ENCODE data around the gene UGT1A3.

DNA sequence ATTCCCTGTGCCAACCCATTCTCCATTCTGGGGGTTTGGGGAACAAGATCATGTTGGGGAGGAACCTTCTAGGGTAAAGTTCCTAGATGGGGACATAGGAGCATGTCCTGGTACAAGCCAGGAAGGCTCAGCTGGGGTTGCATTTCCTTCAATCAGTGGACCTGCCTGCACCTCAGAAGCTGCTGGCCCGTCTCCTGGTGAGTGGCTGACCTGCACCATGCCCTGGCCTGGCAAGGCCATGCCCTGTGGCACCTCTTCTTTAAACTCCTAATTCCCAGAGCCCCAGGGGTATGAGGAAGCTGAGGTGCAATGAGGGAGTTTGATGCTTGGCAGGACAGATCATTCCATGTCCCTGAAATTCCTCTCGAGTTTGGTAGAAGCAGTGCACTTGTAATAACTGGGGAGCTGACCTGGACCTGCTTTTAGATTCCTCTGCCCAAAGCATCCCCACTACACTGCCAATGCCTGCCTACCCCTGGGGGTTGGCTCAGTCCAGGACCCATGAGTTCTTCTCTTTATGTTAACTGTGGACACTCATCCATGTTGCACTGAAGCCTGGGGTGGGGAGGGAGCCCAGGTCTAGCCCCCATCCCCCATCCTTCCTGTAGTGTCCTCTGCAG lies 74.6 kb downstream of the UGT1A3 start:
- TF ChIP-seq EZH2phosphoT487 (IDR thresholded peaks at IDR 0.05; ENCODE audit: borderline replicate concordance) = no peak
- TF ChIP-seq, protein P1, sequence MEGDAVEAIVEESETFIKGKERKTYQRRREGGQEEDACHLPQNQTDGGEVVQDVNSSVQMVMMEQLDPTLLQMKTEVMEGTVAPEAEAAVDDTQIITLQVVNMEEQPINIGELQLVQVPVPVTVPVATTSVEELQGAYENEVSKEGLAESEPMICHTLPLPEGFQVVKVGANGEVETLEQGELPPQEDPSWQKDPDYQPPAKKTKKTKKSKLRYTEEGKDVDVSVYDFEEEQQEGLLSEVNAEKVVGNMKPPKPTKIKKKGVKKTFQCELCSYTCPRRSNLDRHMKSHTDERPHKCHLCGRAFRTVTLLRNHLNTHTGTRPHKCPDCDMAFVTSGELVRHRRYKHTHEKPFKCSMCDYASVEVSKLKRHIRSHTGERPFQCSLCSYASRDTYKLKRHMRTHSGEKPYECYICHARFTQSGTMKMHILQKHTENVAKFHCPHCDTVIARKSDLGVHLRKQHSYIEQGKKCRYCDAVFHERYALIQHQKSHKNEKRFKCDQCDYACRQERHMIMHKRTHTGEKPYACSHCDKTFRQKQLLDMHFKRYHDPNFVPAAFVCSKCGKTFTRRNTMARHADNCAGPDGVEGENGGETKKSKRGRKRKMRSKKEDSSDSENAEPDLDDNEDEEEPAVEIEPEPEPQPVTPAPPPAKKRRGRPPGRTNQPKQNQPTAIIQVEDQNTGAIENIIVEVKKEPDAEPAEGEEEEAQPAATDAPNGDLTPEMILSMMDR (conservative IDR thresholded peaks at IDR 0.05; ENCODE audit: low read length) = no peak
